Measurements from ENCODE around the gene AOC3.
"Not testable (repeated sequence)": the region's sequence is repeated elsewhere in the genome, so short reads cannot be mapped to it uniquely, and the experiment has no call there.

Gene AOC3

GRCh38 chr17:42894283-42895184 lies 43.5 kb downstream of the AOC3 start:
- no peak for DNase-seq (ENCODE audit: low read depth, low spot score)

- DNase-seq (ENCODE audit: low read depth, low spot score): peak; percentile 66
These were observed 44.2 kb downstream of the AOC3 start for GRCh38 chr17:42895185-42895555.

GRCh38 chr17:42898147-42898811 lies 47.3 kb downstream of the AOC3 start:
- DNase-seq (ENCODE audit: low read depth, low spot score): no peak

- DNase-seq (ENCODE audit: low read depth, low spot score): not testable (repeated sequence)
These were observed 49.0 kb downstream of the AOC3 start for GRCh38 chr17:42899981-42900380.

- DNase-seq (ENCODE audit: low read depth, low spot score): no peak
These were observed 49.7 kb downstream of the AOC3 start, which contains the start of gene G6PC1 for GRCh38 chr17:42900460-42901331. G6PC1 (plus strand) TSS chr17:42900799; CDS start chr17:42900877, 78 bp downstream.

- no peak for DNase-seq (ENCODE audit: low read depth, low spot score)
These were observed 50.7 kb downstream of the AOC3 start for GRCh38 chr17:42901535-42902229.

GRCh38 chr17:42904110-42904469 lies 53.1 kb downstream of the AOC3 start:
- no peak for DNase-seq (ENCODE audit: low read depth, low spot score)

GRCh38 chr17:42906772-42907446 lies 55.9 kb downstream of the AOC3 start:
- DNase-seq (ENCODE audit: low read depth, low spot score): no peak

All from astrocyte of the hippocampus (primary cell).